Measurements from ENCODE around the gene PLEKHG4. TPM values are rescaled to one million over a fixed set of nuclear protein-coding genes. Genes with fewer than 3 reads are reported as not detected.

PLEKHG4 gene
- 12.4 TPM for total RNA-seq
- long read RNA-seq, full-length matches to known transcripts: 4 of 17 reads
- long read RNA-seq, partial matches to known transcripts: 5 of 17 reads
- long read RNA-seq, other reads (novel, unspliced or antisense): 8 of 17 reads

- TF ChIP-seq CTCF (IDR thresholded peaks at IDR 0.05): peak; percentile 65
- Histone ChIP-seq H3K9me3 (no peaks in the 10 kb centered on the region), H3K4me1 (peaks cover 21% of the 10 kb centered on the region), H3K36me3 (peaks cover 4% of the 10 kb centered on the region), H3K4me3 (peak within 1 kb of the TSS; percentile 76), H3K27ac (peak within 1 kb of the TSS; percentile 78), H3K27me3 (ENCODE audit: low read depth) (no peaks in the 10 kb centered on the region)
- DNase-seq (peak; percentile 90), ATAC-seq (peak; percentile 97)
- intact Hi-C loops (cut with DNase I): no loop called here
Measured at GRCh38 chr16:67279296-67280089, at the start of gene PLEKHG4. PLEKHG4 (plus strand) TSS chr16:67279532; CDS start chr16:67280045, 513 bp downstream.

GRCh38 chr16:67229906-67230808 is 49.2 kb upstream of the PLEKHG4 start:
- ATAC-seq (no peak), DNase-seq (no peak)
- Histone ChIP-seq H3K4me3 (no peak overlapping the region), H3K27me3 (ENCODE audit: low read depth) (no peaks in the 10 kb centered on the region), H3K9me3 (no peaks in the 10 kb centered on the region), H3K4me1 (peaks cover 23% of the 10 kb centered on the region), H3K27ac (no peak overlapping the region), H3K36me3 (peaks cover 72% of the 10 kb centered on the region)
- no peak for TF ChIP-seq CTCF (IDR thresholded peaks at IDR 0.05)
- intact Hi-C loops (cut with DNase I): no loop called here

GRCh38 chr16:67230809-67231660 is 48.3 kb upstream of the PLEKHG4 start:
- Histone ChIP-seq H3K36me3 (peaks cover 81% of the 10 kb centered on the region), H3K9me3 (no peaks in the 10 kb centered on the region), H3K27me3 (ENCODE audit: low read depth) (no peaks in the 10 kb centered on the region), H3K4me3 (no peak overlapping the region), H3K27ac (no peak overlapping the region), H3K4me1 (peaks cover 16% of the 10 kb centered on the region)
- no peak for TF ChIP-seq CTCF (IDR thresholded peaks at IDR 0.05)
- DNase-seq: no peak
- ATAC-seq: no peak
- intact Hi-C loops (cut with DNase I): no loop called here

- intact Hi-C loops (cut with DNase I): no loop called here
- H3K4me1 ChIP-seq: peaks cover under 1% of the 10 kb centered on the region
- TF ChIP-seq CTCF (IDR thresholded peaks at IDR 0.05): no peak
- no peak overlapping the region for H3K4me3 ChIP-seq
- ATAC-seq: no peak
- H3K36me3 ChIP-seq: peaks cover 100% of the 10 kb centered on the region
- H3K27me3 ChIP-seq (ENCODE audit: low read depth): no peaks in the 10 kb centered on the region
- H3K27ac ChIP-seq: no peak overlapping the region
- H3K9me3 ChIP-seq: no peaks in the 10 kb centered on the region
- no peak for DNase-seq
Measured at GRCh38 chr16:67233596-67233995, 45.7 kb upstream of the PLEKHG4 start.

GRCh38 chr16:67234180-67234597 is 45.1 kb upstream of the PLEKHG4 start:
- intact Hi-C loops (cut with DNase I): no loop called here
- peaks cover 100% of the 10 kb centered on the region for H3K36me3 ChIP-seq
- no peak for TF ChIP-seq CTCF (IDR thresholded peaks at IDR 0.05)

More at GRCh38 chr16:67234180-67234597, 45.1 kb upstream of the PLEKHG4 start:
- ATAC-seq (no peak), DNase-seq (no peak)
- H3K4me3 ChIP-seq: no peak overlapping the region
- no peaks in the 10 kb centered on the region for H3K27me3 ChIP-seq (ENCODE audit: low read depth)
- peaks cover 2% of the 10 kb centered on the region for H3K4me1 ChIP-seq
- H3K27ac ChIP-seq: no peak overlapping the region
- H3K9me3 ChIP-seq: no peaks in the 10 kb centered on the region

Data from lower lobe of right lung (tissue), 2 donors.